ENCODE results near the gene MEIS2. TPM values are rescaled to one million over a fixed set of nuclear protein-coding genes. Genes with fewer than 3 reads are reported as not detected.
A peak's percentile ranks its signal among the peaks of the same experiment; 100 is the strongest.

The MEIS2 gene
- total and polyA plus RNA-seq, 8 donors = 3.9 to 77.7 (median 25.9) TPM

DNA sequence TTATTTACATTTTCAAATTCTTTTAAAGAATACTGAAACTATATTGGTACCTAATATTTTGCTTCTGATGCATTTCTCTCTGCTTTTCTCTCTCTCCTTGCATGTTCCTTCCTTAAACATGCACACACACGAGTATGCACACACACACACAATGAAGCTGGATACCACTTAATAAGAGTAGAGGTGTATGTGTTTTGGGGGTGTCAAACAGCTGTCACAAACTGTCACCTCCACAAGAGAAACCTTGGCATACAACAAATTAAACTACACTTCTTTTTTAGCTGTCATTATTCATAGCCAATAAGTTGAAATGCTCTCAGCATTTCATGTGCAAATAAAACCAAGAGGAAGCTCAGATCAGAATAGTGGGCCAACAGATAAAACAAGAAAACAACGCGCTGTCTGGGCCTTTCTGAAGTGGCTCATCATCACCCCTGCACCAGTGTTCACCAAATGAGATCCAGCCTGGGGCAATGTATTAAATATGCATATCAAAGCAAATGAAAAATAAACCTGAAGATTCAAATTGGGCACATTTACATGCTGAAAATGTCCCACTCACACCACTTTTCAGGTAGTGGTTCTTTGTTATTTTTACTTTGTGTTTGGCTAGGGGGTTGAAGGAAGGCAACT, 9.7 kb downstream of the MEIS2 start:
- WGBS, 5 donors = 55 to 67% (median 66%) methylated on average over 3 of the region's 3 CpGs
- Histone ChIP-seq H3K4me1 (peaks cover 0 to 76% (median 10%) of the 10 kb centered on the region in 4 donors), H3K36me3 (peaks cover 0 to 32% (median 16%) of the 10 kb centered on the region in 4 donors), H3K27ac (no peak overlapping the region), H3K9me3 (no peaks in the 10 kb centered on the region), H3K4me3 (no peak overlapping the region), H3K27me3 (peaks cover 0 to 8% (median 0%) of the 10 kb centered on the region in 3 donors)
- no peak for DNase-seq
- no peak for TF ChIP-seq POLR2A (IDR thresholded peaks at IDR 0.05)
- TF ChIP-seq POLR2AphosphoS5 (IDR thresholded peaks at IDR 0.05) = no peak
- TF ChIP-seq, protein P1, sequence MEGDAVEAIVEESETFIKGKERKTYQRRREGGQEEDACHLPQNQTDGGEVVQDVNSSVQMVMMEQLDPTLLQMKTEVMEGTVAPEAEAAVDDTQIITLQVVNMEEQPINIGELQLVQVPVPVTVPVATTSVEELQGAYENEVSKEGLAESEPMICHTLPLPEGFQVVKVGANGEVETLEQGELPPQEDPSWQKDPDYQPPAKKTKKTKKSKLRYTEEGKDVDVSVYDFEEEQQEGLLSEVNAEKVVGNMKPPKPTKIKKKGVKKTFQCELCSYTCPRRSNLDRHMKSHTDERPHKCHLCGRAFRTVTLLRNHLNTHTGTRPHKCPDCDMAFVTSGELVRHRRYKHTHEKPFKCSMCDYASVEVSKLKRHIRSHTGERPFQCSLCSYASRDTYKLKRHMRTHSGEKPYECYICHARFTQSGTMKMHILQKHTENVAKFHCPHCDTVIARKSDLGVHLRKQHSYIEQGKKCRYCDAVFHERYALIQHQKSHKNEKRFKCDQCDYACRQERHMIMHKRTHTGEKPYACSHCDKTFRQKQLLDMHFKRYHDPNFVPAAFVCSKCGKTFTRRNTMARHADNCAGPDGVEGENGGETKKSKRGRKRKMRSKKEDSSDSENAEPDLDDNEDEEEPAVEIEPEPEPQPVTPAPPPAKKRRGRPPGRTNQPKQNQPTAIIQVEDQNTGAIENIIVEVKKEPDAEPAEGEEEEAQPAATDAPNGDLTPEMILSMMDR (IDR thresholded peaks at IDR 0.05) = no peak
- TF ChIP-seq EP300 (IDR thresholded peaks at IDR 0.05) = no peak
- intact Hi-C loops (cut with DNase I; ENCODE audit: low total_unique reads) = no loop called here

DNA sequence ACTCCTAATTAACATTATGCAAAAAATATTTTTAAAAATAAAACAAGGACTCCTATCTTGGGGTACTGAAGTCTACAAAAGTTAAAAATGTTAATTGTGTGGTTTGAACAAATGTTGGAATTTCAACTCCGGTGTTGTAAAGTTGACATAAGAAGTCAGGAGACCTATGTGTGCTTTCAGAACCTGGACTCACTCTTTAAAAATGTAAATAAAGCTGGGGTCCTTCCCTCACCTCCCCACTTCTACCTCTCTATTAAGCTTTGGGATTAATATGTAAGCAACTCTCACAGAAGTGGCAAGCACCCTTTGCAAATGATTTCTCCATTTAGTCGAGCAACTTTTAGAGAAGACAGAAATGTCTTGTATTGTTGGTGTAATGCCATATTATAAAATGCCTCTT, 11.9 kb downstream of the MEIS2 start:
- intact Hi-C loops (cut with DNase I; ENCODE audit: low total_unique reads) = no loop called here
- H3K4me1 ChIP-seq = peaks cover 0 to 75% (median 13%) of the 10 kb centered on the region in 4 donors
- H3K36me3 ChIP-seq = peaks cover 0 to 31% (median 17%) of the 10 kb centered on the region in 4 donors
- DNase-seq = peak in 1 of 2 donors; percentile 30
- peak overlapping the region in 1 of 5 donors; percentile 30 for H3K27ac ChIP-seq
- no peaks in the 10 kb centered on the region for H3K27me3 ChIP-seq
- H3K9me3 ChIP-seq = no peaks in the 10 kb centered on the region
- TF ChIP-seq EP300 (IDR thresholded peaks at IDR 0.05) (no peak), POLR2A (IDR thresholded peaks at IDR 0.05) (no peak), POLR2AphosphoS5 (IDR thresholded peaks at IDR 0.05) (no peak)
- TF ChIP-seq, protein P1 (IDR thresholded peaks at IDR 0.05) = no peak
- no peak overlapping the region for H3K4me3 ChIP-seq
- WGBS, 5 donors = 34 to 61% (median 42%) methylated on average over 2 of the region's 2 CpGs

- WGBS, 5 donors = 82 to 87% (median 85%) methylated on average over 4 of the region's 4 CpGs
- intact Hi-C loops (cut with DNase I; ENCODE audit: low total_unique reads) = no loop called here
- peak overlapping the region in 1 of 5 donors; percentile 34 for H3K27ac ChIP-seq
These were observed 13.2 kb downstream of the MEIS2 start for GRCh38 chr15:37087131-37087588.

DNA sequence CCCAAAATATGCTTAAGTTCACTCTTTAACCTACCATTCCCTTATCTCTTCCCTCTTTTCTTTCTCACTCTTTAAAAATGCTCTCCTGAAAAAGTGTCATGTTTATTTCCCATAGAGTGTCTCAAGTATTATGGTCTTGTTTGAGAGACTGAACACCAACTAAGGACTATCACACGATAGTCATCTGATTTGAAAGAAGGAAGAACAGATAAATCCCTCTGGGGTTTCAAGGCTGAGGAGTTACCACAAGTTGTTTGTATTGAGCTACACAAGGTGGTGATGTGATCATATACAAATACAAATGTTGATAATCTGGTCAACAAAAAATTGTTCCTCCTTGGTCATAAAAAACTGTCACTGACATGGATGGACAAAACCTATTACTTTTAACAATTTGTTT, 13.8 kb downstream of the MEIS2 start:
- Histone ChIP-seq H3K27me3 (no peaks in the 10 kb centered on the region), H3K4me3 (no peak overlapping the region), H3K4me1 (peaks cover 0 to 76% (median 15%) of the 10 kb centered on the region in 4 donors), H3K27ac (peak overlapping the region in 2 of 5 donors; percentile 15 to 34), H3K36me3 (peaks cover 11 to 37% (median 26%) of the 10 kb centered on the region in 4 donors), H3K9me3 (no peaks in the 10 kb centered on the region)
- no peak for TF ChIP-seq POLR2AphosphoS5 (IDR thresholded peaks at IDR 0.05)
- TF ChIP-seq, protein P1 (IDR thresholded peaks at IDR 0.05) = no peak
- no peak for TF ChIP-seq EP300 (IDR thresholded peaks at IDR 0.05)
- no peak for TF ChIP-seq POLR2A (IDR thresholded peaks at IDR 0.05)
- WGBS, 5 donors = 65 to 76% (median 74%) methylated on average over 1 of the region's 1 CpG
- intact Hi-C loops (cut with DNase I; ENCODE audit: low total_unique reads) = no loop called here
- DNase-seq = no peak

More at GRCh38 chr15:37087131-37087588, 13.2 kb downstream of the MEIS2 start:
- no peaks in the 10 kb centered on the region for H3K9me3 ChIP-seq
- TF ChIP-seq POLR2A (IDR thresholded peaks at IDR 0.05) (no peak), EP300 (IDR thresholded peaks at IDR 0.05) (no peak), POLR2AphosphoS5 (IDR thresholded peaks at IDR 0.05) (no peak)
- TF ChIP-seq, protein P1 (IDR thresholded peaks at IDR 0.05) = no peak
- peaks cover 0 to 76% (median 15%) of the 10 kb centered on the region in 4 donors for H3K4me1 ChIP-seq
- peaks cover 10 to 36% (median 23%) of the 10 kb centered on the region in 4 donors for H3K36me3 ChIP-seq
- no peak for DNase-seq
- no peaks in the 10 kb centered on the region for H3K27me3 ChIP-seq
- H3K4me3 ChIP-seq = no peak overlapping the region

Measured in stomach (tissue), 9 donors.